ENCODE data around the gene SDHA. TPM values are rescaled to one million over a fixed set of nuclear protein-coding genes. Genes with fewer than 3 reads are reported as not detected.

The SDHA gene
- total and polyA plus RNA-seq, 2 of the 13 experiments (the other 11 are each of a cell fraction or from before 2014, with no cell fraction given), result 185 to 240 TPM

- TF ChIP-seq ZNF317 (CRISPR knock-in tag; IDR thresholded peaks at IDR 0.05) (no peak), ZFP36L2 (CRISPR knock-in tag; IDR thresholded peaks at IDR 0.05) (no peak), GABPA (IDR thresholded peaks at IDR 0.05; ENCODE audit: low read depth, low read length) (no peak), GABPA (CRISPR knock-in tag; IDR thresholded peaks at IDR 0.05; ENCODE audit: low read depth) (peak; percentile 41; the same call in 1 of the 2 replicates), ZNF264 (CRISPR knock-in tag; IDR thresholded peaks at IDR 0.05) (no peak), NR2F2 (IDR thresholded peaks at IDR 0.05; ENCODE audit: borderline replicate concordance, low read depth) (no peak), ZNF878 (CRISPR knock-in tag; IDR thresholded peaks at IDR 0.05) (no peak), NCOR1 (IDR thresholded peaks at IDR 0.05; ENCODE audit: borderline replicate concordance, low read length) (no peak), SAFB2 (CRISPR knock-in tag; IDR thresholded peaks at IDR 0.05; ENCODE audit: borderline replicate concordance, low read depth) (no peak), ZNF672 (CRISPR knock-in tag; IDR thresholded peaks at IDR 0.05) (no peak), PAX8 (CRISPR knock-in tag; IDR thresholded peaks at IDR 0.05; ENCODE audit: borderline replicate concordance) (no peak), SOX5 (CRISPR knock-in tag; IDR thresholded peaks at IDR 0.05; ENCODE audit: borderline replicate concordance) (0 out of 2 replicates have a peak, but pooled peaks have one; percentile 10), ZNF24 (IDR thresholded peaks at IDR 0.05) (no peak), PITX1 (CRISPR knock-in tag; IDR thresholded peaks at IDR 0.05) (no peak), TEF (CRISPR knock-in tag; IDR thresholded peaks at IDR 0.05) (no peak), EEA1 (CRISPR knock-in tag; IDR thresholded peaks at IDR 0.05; ENCODE audit: borderline replicate concordance) (no peak), ZSCAN30 (CRISPR knock-in tag; IDR thresholded peaks at IDR 0.05) (no peak)
- TF ChIP-seq, protein P1, sequence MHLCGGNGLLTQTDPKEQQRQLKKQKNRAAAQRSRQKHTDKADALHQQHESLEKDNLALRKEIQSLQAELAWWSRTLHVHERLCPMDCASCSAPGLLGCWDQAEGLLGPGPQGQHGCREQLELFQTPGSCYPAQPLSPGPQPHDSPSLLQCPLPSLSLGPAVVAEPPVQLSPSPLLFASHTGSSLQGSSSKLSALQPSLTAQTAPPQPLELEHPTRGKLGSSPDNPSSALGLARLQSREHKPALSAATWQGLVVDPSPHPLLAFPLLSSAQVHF (CRISPR knock-in tag; IDR thresholded peaks at IDR 0.05), result no peak
- TF ChIP-seq, protein P2, sequence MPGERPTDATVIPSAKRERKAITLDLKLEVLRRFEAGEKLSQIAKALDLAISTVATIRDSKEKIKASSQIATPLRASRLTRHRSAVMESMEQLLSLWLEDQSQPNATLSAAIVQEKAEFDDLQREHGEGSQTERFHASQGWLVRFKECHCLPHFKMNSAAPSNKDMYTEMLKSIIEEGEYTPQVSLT (CRISPR knock-in tag; IDR thresholded peaks at IDR 0.05; ENCODE audit: borderline replicate concordance, low read depth), result no peak
- TF ChIP-seq, protein P3, sequence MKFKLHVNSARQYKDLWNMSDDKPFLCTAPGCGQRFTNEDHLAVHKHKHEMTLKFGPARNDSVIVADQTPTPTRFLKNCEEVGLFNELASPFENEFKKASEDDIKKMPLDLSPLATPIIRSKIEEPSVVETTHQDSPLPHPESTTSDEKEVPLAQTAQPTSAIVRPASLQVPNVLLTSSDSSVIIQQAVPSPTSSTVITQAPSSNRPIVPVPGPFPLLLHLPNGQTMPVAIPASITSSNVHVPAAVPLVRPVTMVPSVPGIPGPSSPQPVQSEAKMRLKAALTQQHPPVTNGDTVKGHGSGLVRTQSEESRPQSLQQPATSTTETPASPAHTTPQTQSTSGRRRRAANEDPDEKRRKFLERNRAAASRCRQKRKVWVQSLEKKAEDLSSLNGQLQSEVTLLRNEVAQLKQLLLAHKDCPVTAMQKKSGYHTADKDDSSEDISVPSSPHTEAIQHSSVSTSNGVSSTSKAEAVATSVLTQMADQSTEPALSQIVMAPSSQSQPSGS (CRISPR knock-in tag; IDR thresholded peaks at IDR 0.05), result no peak
- TF ChIP-seq, protein P4, sequence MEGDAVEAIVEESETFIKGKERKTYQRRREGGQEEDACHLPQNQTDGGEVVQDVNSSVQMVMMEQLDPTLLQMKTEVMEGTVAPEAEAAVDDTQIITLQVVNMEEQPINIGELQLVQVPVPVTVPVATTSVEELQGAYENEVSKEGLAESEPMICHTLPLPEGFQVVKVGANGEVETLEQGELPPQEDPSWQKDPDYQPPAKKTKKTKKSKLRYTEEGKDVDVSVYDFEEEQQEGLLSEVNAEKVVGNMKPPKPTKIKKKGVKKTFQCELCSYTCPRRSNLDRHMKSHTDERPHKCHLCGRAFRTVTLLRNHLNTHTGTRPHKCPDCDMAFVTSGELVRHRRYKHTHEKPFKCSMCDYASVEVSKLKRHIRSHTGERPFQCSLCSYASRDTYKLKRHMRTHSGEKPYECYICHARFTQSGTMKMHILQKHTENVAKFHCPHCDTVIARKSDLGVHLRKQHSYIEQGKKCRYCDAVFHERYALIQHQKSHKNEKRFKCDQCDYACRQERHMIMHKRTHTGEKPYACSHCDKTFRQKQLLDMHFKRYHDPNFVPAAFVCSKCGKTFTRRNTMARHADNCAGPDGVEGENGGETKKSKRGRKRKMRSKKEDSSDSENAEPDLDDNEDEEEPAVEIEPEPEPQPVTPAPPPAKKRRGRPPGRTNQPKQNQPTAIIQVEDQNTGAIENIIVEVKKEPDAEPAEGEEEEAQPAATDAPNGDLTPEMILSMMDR (CRISPR knock-in tag; IDR thresholded peaks at IDR 0.05), result peak; percentile 97
- TF ChIP-seq, protein P5, sequence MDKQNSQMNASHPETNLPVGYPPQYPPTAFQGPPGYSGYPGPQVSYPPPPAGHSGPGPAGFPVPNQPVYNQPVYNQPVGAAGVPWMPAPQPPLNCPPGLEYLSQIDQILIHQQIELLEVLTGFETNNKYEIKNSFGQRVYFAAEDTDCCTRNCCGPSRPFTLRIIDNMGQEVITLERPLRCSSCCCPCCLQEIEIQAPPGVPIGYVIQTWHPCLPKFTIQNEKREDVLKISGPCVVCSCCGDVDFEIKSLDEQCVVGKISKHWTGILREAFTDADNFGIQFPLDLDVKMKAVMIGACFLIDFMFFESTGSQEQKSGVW (CRISPR knock-in tag; IDR thresholded peaks at IDR 0.05; ENCODE audit: borderline replicate concordance), result no peak
- TF ChIP-seq, protein P6, sequence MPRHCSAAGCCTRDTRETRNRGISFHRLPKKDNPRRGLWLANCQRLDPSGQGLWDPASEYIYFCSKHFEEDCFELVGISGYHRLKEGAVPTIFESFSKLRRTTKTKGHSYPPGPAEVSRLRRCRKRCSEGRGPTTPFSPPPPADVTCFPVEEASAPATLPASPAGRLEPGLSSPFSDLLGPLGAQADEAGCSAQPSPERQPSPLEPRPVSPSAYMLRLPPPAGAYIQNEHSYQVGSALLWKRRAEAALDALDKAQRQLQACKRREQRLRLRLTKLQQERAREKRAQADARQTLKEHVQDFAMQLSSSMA (CRISPR knock-in tag; IDR thresholded peaks at IDR 0.05), result no peak
Measured at GRCh38 chr5:188488-189481, 29.3 kb upstream of the SDHA start (continued).
